Lower lobe of right lung (tissue), 2 donors: ENCODE data around the gene CTNNA3. TPM values are rescaled to one million over a fixed set of nuclear protein-coding genes. Genes with fewer than 3 reads are reported as not detected.

ENCODE experiments used
- ATAC-seq, 2 donors: fragments of 200-7000 bp; cut with Tn5 transposase; one replicate each; pipeline ENCODE4 v1.9.1; 2020 to 2022; ENCODE audit warnings: mild to moderate bottlenecking in 2 of 2, moderate library complexity in 2 of 2
- DNase-seq: peaks from one replicate; pipeline ENCODE4 v3.0.0-alpha.2; 2020
- H3K27ac ChIP-seq: fragments of 200-600 bp; one replicate; pipeline ENCODE4 v1.8.0; 2022
- H3K27me3 ChIP-seq: fragments of 200-600 bp; one replicate; pipeline ENCODE4 v1.8.0; 2022; ENCODE audit warnings: low read depth
- H3K36me3 ChIP-seq: fragments of 200-600 bp; one replicate; pipeline ENCODE4 v1.8.0; 2022; ENCODE audit warnings: mild to moderate bottlenecking
- H3K4me1 ChIP-seq: fragments of 200-600 bp; one replicate; pipeline ENCODE4 v1.8.0; 2022
- H3K4me3 ChIP-seq: fragments of 200-600 bp; one replicate; pipeline ENCODE4 v1.8.0; 2022; ENCODE audit warnings: mild to moderate bottlenecking
- H3K9me3 ChIP-seq: fragments of 200-600 bp; one replicate; pipeline ENCODE4 v1.8.0; 2022
- CTCF ChIP-seq: fragments of 200-600 bp; IDR thresholded peaks from one replicate; pipeline ENCODE4 v1.8.0; 2022; ENCODE audit warnings: antibody characterized with exemption, mild to moderate bottlenecking
- intact Hi-C: fragments of 100-400 bp; cut with DNase I; formaldehyde crosslinking; loops from one replicate; pipeline ENCODE4 v1.11.0; 2022
- total RNA-seq: library from RNA; stranded (reverse); fragmentation: NEBNext Ultra II Directional; extraction: Animal tissue kit (Norgen Biotek cat#: 25700); gene quantifications from one replicate; pipeline ENCODE4 v1.2.1, GENCODE V29; 2021
- donor health status: DM: no; HTN: yes; CAD: no; lungs with severe emphysema.

CTNNA3 gene
- total RNA-seq, 1 donor from 2014 or later, result not detected

GRCh38 chr10:66737241-66737640 lies 958.8 kb downstream of the CTNNA3 start:
- DNase-seq (no peak), ATAC-seq (no peak)
- H3K27me3 ChIP-seq, result no peaks in the 10 kb centered on the region
- no peaks in the 10 kb centered on the region for H3K36me3 ChIP-seq
- H3K4me3 ChIP-seq, result no peak overlapping the region
- H3K27ac ChIP-seq, result no peak overlapping the region
- intact Hi-C loops, result no loop called here
- no peaks in the 10 kb centered on the region for H3K4me1 ChIP-seq
- TF ChIP-seq CTCF, result no peak
- no peaks in the 10 kb centered on the region for H3K9me3 ChIP-seq

GRCh38 chr10:66723608-66724400 lies 972.2 kb downstream of the CTNNA3 start:
- ATAC-seq, result no peak
- no peak for TF ChIP-seq CTCF
- Histone ChIP-seq H3K9me3 (no peaks in the 10 kb centered on the region), H3K4me3 (no peak overlapping the region), H3K27me3 (no peaks in the 10 kb centered on the region), H3K36me3 (no peaks in the 10 kb centered on the region), H3K27ac (no peak overlapping the region), H3K4me1 (no peaks in the 10 kb centered on the region)
- no peak for DNase-seq
- intact Hi-C loops, result no loop called here

- H3K36me3 ChIP-seq, result no peaks in the 10 kb centered on the region
- H3K27ac ChIP-seq, result no peak overlapping the region
- H3K4me3 ChIP-seq, result no peak overlapping the region
- intact Hi-C loops, result no loop called here
- H3K9me3 ChIP-seq, result no peaks in the 10 kb centered on the region
- H3K4me1 ChIP-seq, result no peaks in the 10 kb centered on the region
- H3K27me3 ChIP-seq, result no peaks in the 10 kb centered on the region
- TF ChIP-seq CTCF, result no peak
- no peak for DNase-seq
- ATAC-seq, result no peak
Measured at GRCh38 chr10:66719483-66719882, 976.5 kb downstream of the CTNNA3 start.

- no peak for TF ChIP-seq CTCF
- ATAC-seq, result no peak
- no peak overlapping the region for H3K27ac ChIP-seq
- H3K27me3 ChIP-seq, result no peaks in the 10 kb centered on the region
- no peaks in the 10 kb centered on the region for H3K36me3 ChIP-seq
- DNase-seq, result no peak
- H3K9me3 ChIP-seq, result no peaks in the 10 kb centered on the region
- intact Hi-C loops, result no loop called here
- no peaks in the 10 kb centered on the region for H3K4me1 ChIP-seq
- no peak overlapping the region for H3K4me3 ChIP-seq
Measured at GRCh38 chr10:66717231-66717981, 978.6 kb downstream of the CTNNA3 start.

- H3K9me3 ChIP-seq, result no peaks in the 10 kb centered on the region
- H3K27me3 ChIP-seq, result no peaks in the 10 kb centered on the region
- H3K4me3 ChIP-seq, result no peak overlapping the region
- TF ChIP-seq CTCF, result no peak
- no peaks in the 10 kb centered on the region for H3K36me3 ChIP-seq
- ATAC-seq, result no peak
- no peaks in the 10 kb centered on the region for H3K4me1 ChIP-seq
- H3K27ac ChIP-seq, result no peak overlapping the region
- no peak for DNase-seq
- intact Hi-C loops, result no loop called here
Measured at GRCh38 chr10:66714741-66715140, 981.3 kb downstream of the CTNNA3 start.
